ENCODE results near the gene UGT1A8. TPM values are rescaled to one million over a fixed set of nuclear protein-coding genes. Genes with fewer than 3 reads are reported as not detected.

Gene UGT1A8
- total and polyA plus RNA-seq, 9 of the 15 experiments (the other 6 are each of a cell fraction or from before 2014, with no cell fraction given), result 0.04 TPM; not detected in 8

DNA sequence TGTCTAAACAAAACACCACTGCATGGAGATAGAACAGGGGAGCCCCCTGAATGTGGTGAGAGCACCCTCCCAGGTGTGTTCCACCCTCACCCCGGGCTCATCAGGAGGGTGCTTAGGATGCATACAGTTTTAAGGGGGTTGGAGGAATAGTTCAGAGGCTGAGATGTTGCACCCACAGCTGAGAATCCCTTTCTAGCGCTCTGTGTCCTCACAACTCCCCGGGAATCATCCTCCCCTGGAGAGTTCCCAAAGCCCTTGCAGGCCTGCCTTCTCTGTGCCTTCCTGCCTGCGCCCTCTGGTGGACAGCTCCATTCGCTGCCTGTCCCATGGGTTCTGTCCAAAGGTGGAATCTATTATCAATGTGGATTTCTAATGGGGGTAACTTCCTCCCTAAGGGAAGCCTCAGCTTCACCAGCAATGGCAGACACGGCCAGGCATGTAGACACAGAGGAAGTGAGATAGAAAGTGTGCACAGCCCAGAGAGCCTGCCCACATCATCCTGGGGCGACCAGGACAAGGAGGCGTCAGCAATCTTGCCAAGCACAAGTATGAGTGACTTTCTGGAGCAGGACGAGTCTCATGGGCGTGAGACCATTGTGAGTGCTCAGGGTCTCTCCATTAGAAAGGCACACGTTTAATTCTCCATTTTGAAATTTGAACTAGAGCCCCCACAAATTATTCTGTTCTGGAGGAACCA lies 94.0 kb downstream of the UGT1A8 start:
- Histone ChIP-seq H3K9me1 (ENCODE audit: control insufficient read depth, insufficient read depth, low read length) (no peaks in the 10 kb centered on the region), H3K9ac (ENCODE audit: insufficient read depth in 1 of 2, low read depth in 2 of 2, low read length in 2 of 2) (no peak overlapping the region), H2AFZ (ENCODE audit: low read depth, low read length) (no peak overlapping the region), H3K9me3 (replicated peaks; ENCODE audit: control insufficient read depth, insufficient read depth, low read depth, low read length) (no peaks in the 10 kb centered on the region), H4K20me1 (replicated peaks; ENCODE audit: control insufficient read depth, insufficient read depth, low read length) (no peaks in the 10 kb centered on the region), H3K36me3 (ENCODE audit: control insufficient read depth, insufficient read depth, low read length) (no peaks in the 10 kb centered on the region), H3K4me3 (no peak overlapping the region), H3K4me2 (ENCODE audit: insufficient read depth, low read length) (no peak overlapping the region), H3K27me3 (ENCODE audit: control insufficient read depth in 2 of 2, insufficient read depth in 2 of 2, low read length in 2 of 2) (peaks cover 0 to 10% of the 10 kb centered on the region in 2 experiments; a peak in 3 of 5 replicates), H3K27ac (ENCODE audit: extremely low read depth, low read depth, low read length) (no peak overlapping the region), H3K79me2 (ENCODE audit: control insufficient read depth, insufficient read depth, low read length) (no peaks in the 10 kb centered on the region), H3K4me1 (replicated peaks in 1 of 2; ENCODE audit: control insufficient read depth in 2 of 2, insufficient read depth in 2 of 2, low read length in 2 of 2) (0 out of 5 replicates have a peak, but pooled peaks cover 0 to 3% of the 10 kb centered on the region in 2 experiments)
- ATAC-seq (peak; percentile 93), DNase-seq (ENCODE audit: extremely low read depth in 1 of 4, low spot score in 3 of 4) (peak; percentile 30 to 68 (median 37)), FAIRE-seq (peak; percentile 81)
- 10% methylated on average over 11 of the region's 11 CpGs for WGBS (ENCODE audit: insufficient coverage, low coverage, missing lambda C conversion rate)
- intact Hi-C loops (cut with micrococcal nuclease) (loop anchor here (10.0 kb wide), 1 partner anchor 127 kb away; no protein-coding TSS in a partner anchor), in situ Hi-C loops (cut with MboI) (no loop called here)
- ChIA-PET CTCF (ENCODE audit: low intra/inter-chr PET ratio) (no interaction called here), POLR2A (interaction anchor here (0.6 kb wide), 1 partner anchor 19 kb away, joined by 3 read pairs; no protein-coding TSS in a partner anchor)
- no TSS peak for BruUV-seq (replicated peaks)
- TF ChIP-seq, protein P1, sequence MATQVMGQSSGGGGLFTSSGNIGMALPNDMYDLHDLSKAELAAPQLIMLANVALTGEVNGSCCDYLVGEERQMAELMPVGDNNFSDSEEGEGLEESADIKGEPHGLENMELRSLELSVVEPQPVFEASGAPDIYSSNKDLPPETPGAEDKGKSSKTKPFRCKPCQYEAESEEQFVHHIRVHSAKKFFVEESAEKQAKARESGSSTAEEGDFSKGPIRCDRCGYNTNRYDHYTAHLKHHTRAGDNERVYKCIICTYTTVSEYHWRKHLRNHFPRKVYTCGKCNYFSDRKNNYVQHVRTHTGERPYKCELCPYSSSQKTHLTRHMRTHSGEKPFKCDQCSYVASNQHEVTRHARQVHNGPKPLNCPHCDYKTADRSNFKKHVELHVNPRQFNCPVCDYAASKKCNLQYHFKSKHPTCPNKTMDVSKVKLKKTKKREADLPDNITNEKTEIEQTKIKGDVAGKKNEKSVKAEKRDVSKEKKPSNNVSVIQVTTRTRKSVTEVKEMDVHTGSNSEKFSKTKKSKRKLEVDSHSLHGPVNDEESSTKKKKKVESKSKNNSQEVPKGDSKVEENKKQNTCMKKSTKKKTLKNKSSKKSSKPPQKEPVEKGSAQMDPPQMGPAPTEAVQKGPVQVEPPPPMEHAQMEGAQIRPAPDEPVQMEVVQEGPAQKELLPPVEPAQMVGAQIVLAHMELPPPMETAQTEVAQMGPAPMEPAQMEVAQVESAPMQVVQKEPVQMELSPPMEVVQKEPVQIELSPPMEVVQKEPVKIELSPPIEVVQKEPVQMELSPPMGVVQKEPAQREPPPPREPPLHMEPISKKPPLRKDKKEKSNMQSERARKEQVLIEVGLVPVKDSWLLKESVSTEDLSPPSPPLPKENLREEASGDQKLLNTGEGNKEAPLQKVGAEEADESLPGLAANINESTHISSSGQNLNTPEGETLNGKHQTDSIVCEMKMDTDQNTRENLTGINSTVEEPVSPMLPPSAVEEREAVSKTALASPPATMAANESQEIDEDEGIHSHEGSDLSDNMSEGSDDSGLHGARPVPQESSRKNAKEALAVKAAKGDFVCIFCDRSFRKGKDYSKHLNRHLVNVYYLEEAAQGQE (IDR thresholded peaks at IDR 0.05; ENCODE audit: borderline replicate concordance), result peak; percentile 64
- TF ChIP-seq, protein P1 (CRISPR knock-in tag; IDR thresholded peaks at IDR 0.05; ENCODE audit: low read depth), result no peak
- TF ChIP-seq SMC3 (conservative IDR thresholded peaks at IDR 0.05; ENCODE audit: insufficient read depth, low read depth, low read length) (peak; percentile 61), CTCF (IDR thresholded peaks at IDR 0.05 in 2 of 3, conservative IDR thresholded peaks at IDR 0.05 in 1 of 3; ENCODE audit: insufficient read depth in 2 of 3, low read depth in 1 of 3, low read length in 3 of 3) (peak; percentile 73 to 76 (median 73)), RBM22 (IDR thresholded peaks at IDR 0.05; ENCODE audit: low read depth, low read length, poor library complexity, severe bottlenecking) (no peak), TEAD4 (IDR thresholded peaks at IDR 0.05; ENCODE audit: low read length) (no peak), TEAD4 (CRISPR knock-in tag; IDR thresholded peaks at IDR 0.05; ENCODE audit: borderline replicate concordance) (no peak), RAD21 (CRISPR knock-in tag; conservative IDR thresholded peaks at IDR 0.05 in 1 of 2, IDR thresholded peaks at IDR 0.05 in 1 of 2) (peak; percentile 72 to 76)
- TF ChIP-seq, protein P2, sequence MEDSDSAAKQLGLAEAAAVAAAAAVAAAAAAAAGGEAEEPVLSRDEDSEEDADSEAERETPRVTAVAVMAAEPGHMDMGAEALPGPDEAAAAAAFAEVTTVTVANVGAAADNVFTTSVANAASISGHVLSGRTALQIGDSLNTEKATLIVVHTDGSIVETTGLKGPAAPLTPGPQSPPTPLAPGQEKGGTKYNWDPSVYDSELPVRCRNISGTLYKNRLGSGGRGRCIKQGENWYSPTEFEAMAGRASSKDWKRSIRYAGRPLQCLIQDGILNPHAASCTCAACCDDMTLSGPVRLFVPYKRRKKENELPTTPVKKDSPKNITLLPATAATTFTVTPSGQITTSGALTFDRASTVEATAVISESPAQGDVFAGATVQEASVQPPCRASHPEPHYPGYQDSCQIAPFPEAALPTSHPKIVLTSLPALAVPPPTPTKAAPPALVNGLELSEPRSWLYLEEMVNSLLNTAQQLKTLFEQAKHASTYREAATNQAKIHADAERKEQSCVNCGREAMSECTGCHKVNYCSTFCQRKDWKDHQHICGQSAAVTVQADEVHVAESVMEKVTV (CRISPR knock-in tag; IDR thresholded peaks at IDR 0.05), result peak; percentile 59
